GM18511 (cell line): ENCODE results near the gene ZNF296.
A peak's percentile ranks its signal among the peaks of the same experiment; 100 is the strongest.

Experiments used
- ATAC-seq: cut with Tn5 transposase; IDR thresholded peaks from one replicate; pipeline ENCODE4 v1.9.1; 2021; ENCODE audit warnings: mild to moderate bottlenecking, moderate library complexity; ENCODE audit not compliant: unreplicated experiment

The ZNF296 gene

GRCh38 chr19:45103508-45104319 is 27.4 kb upstream of the ZNF296 start:
- no peak for ATAC-seq

- no peak for ATAC-seq
Measured at GRCh38 chr19:45103156-45103507, 26.9 kb upstream of the ZNF296 start.

- no peak for ATAC-seq
Measured at GRCh38 chr19:45102481-45102880, 26.2 kb upstream of the ZNF296 start.

- no peak for ATAC-seq
Measured at GRCh38 chr19:45101806-45102205, 25.5 kb upstream of the ZNF296 start.

GRCh38 chr19:45100846-45101252 is 24.6 kb upstream of the ZNF296 start:
- ATAC-seq = no peak

- ATAC-seq = no peak
Measured at GRCh38 chr19:45100201-45100600, 23.9 kb upstream of the ZNF296 start.

GRCh38 chr19:45099467-45100191 is 23.4 kb upstream of the ZNF296 start:
- ATAC-seq = no peak

GRCh38 chr19:45098521-45099466 is 22.5 kb upstream of the ZNF296 start:
- no peak for ATAC-seq

GRCh38 chr19:45097776-45098520 is 21.7 kb upstream of the ZNF296 start:
- ATAC-seq = no peak

- ATAC-seq = no peak
Measured at GRCh38 chr19:45097450-45097775, 21.1 kb upstream of the ZNF296 start.

- no peak for ATAC-seq
Measured at GRCh38 chr19:45096700-45097099, 20.4 kb upstream of the ZNF296 start.

- ATAC-seq = no peak
Measured at GRCh38 chr19:45095496-45096413, 19.5 kb upstream of the ZNF296 start.

- no peak for ATAC-seq
Measured at GRCh38 chr19:45094707-45095106, 18.4 kb upstream of the ZNF296 start.

- no peak for ATAC-seq
Measured at GRCh38 chr19:45094137-45094536, 17.9 kb upstream of the ZNF296 start.

GRCh38 chr19:45092747-45093678 is 16.7 kb upstream of the ZNF296 start, which contains the start of gene PPP1R37:
Gene PPP1R37 (plus strand): TSS chr19:45093179. CDS start chr19:45093326, 147 bp downstream.
- ATAC-seq = peak; percentile 65

- ATAC-seq = peak; percentile 69
Measured at GRCh38 chr19:45091031-45091923, 15.0 kb upstream of the ZNF296 start.

GRCh38 chr19:45090606-45091005 is 14.3 kb upstream of the ZNF296 start:
- ATAC-seq = no peak
